ENCODE measurements around the gene NR2C2. TPM values are rescaled to one million over a fixed set of nuclear protein-coding genes. Genes with fewer than 3 reads are reported as not detected.
A peak's percentile ranks its signal among the peaks of the same experiment; 100 is the strongest.

NR2C2 gene
- total and polyA plus RNA-seq, 2 donors (not counting 1 experiment from before 2014, with no cell fraction given) = 22.8 to 96.9 TPM

- H3K4me3 Mint-ChIP-seq = no peak overlapping the region
- POLR2A ChIA-PET = no interaction called here
- DNase-seq (no peak), ATAC-seq (ENCODE audit: low read depth) (no peak)
- H3K27ac Mint-ChIP-seq = no peak overlapping the region
- Histone ChIP-seq H3K27me3 (replicated peaks in 1 of 4; ENCODE audit: control extremely low read depth in 1 of 4, control insufficient read depth in 3 of 4, insufficient read depth in 4 of 4, low read length in 3 of 4) (no peaks in the 10 kb centered on the region), H3K4me2 (replicated peaks; ENCODE audit: low read depth, low read length, poor library complexity, severe bottlenecking) (no peak overlapping the region), H2AFZ (ENCODE audit: insufficient read depth, low read depth, low read length, poor library complexity, severe bottlenecking) (no peak overlapping the region), H3K4me1 (ENCODE audit: control insufficient read depth in 2 of 2, insufficient read depth in 2 of 2, low read length in 2 of 2) (no peaks in the 10 kb centered on the region), H4K20me1 (ENCODE audit: control insufficient read depth, insufficient read depth, low read length, poor library complexity, severe bottlenecking) (peaks cover 5% of the 10 kb centered on the region), H3K4me3 (ENCODE audit: control extremely low read depth in 1 of 5, extremely low read depth in 1 of 5, insufficient read depth in 1 of 5, low read depth in 2 of 5, low read length in 4 of 5) (no peak overlapping the region), H3K79me2 (ENCODE audit: control insufficient read depth, insufficient read depth, low read length) (peaks cover 66% of the 10 kb centered on the region), H3K9ac (ENCODE audit: low read length) (no peak overlapping the region), H3K9me3 (ENCODE audit: control extremely low read depth in 1 of 3, control insufficient read depth in 2 of 3, insufficient read depth in 1 of 3, low read length in 2 of 3) (no peaks in the 10 kb centered on the region), H3K36me3 (replicated peaks in 1 of 2; ENCODE audit: control extremely low read depth in 1 of 2, control insufficient read depth in 1 of 2, extremely low read depth in 1 of 2, insufficient read depth in 2 of 2, low read length in 1 of 2) (peaks cover 4 to 21% of the 10 kb centered on the region in 2 experiments), H3K27ac (ENCODE audit: low read length in 2 of 2) (no peak overlapping the region)
- intact Hi-C loops (cut with micrococcal nuclease) = no loop called here
- TF ChIP-seq CTCF (IDR thresholded peaks at IDR 0.05) = no peak
- TF ChIP-seq EZH2 (IDR thresholded peaks at IDR 0.05; ENCODE audit: borderline replicate concordance, insufficient read depth, low read depth, low read length, poor library complexity, severe bottlenecking) = no peak
- CTCF ChIA-PET = no interaction called here
- H3K9me3 Mint-ChIP-seq (ENCODE audit: insufficient read depth) = no peaks in the 10 kb centered on the region
- WGBS (ENCODE audit: insufficient coverage) = no CpG with 5 or more reads among the region's 1 CpG
- H3K4me1 Mint-ChIP-seq = peaks cover 2% of the 10 kb centered on the region
- H3K27me3 Mint-ChIP-seq = no peaks in the 10 kb centered on the region
Measured at GRCh38 chr3:14969671-14970070, 22.3 kb downstream of the NR2C2 start.

- intact Hi-C loops (cut with micrococcal nuclease) = no loop called here
- Histone ChIP-seq H4K20me1 (ENCODE audit: control insufficient read depth, insufficient read depth, low read length, poor library complexity, severe bottlenecking) (peaks cover 13% of the 10 kb centered on the region), H3K9ac (ENCODE audit: low read length) (no peak overlapping the region), H2AFZ (ENCODE audit: insufficient read depth, low read depth, low read length, poor library complexity, severe bottlenecking) (no peak overlapping the region), H3K27ac (ENCODE audit: low read length in 2 of 2) (peak overlapping the region in 1 of 2 donors; percentile 51), H3K36me3 (replicated peaks in 1 of 2; ENCODE audit: control extremely low read depth in 1 of 2, control insufficient read depth in 1 of 2, extremely low read depth in 1 of 2, insufficient read depth in 2 of 2, low read length in 1 of 2) (peaks cover 6 to 17% of the 10 kb centered on the region in 2 experiments), H3K4me3 (ENCODE audit: control extremely low read depth in 1 of 5, extremely low read depth in 1 of 5, insufficient read depth in 1 of 5, low read depth in 2 of 5, low read length in 4 of 5) (no peak overlapping the region), H3K4me1 (ENCODE audit: control insufficient read depth in 2 of 2, insufficient read depth in 2 of 2, low read length in 2 of 2) (peaks cover 9 to 12% of the 10 kb centered on the region in 2 donors), H3K9me3 (ENCODE audit: control extremely low read depth in 1 of 3, control insufficient read depth in 2 of 3, insufficient read depth in 1 of 3, low read length in 2 of 3) (no peaks in the 10 kb centered on the region), H3K79me2 (ENCODE audit: control insufficient read depth, insufficient read depth, low read length) (peaks cover 65% of the 10 kb centered on the region), H3K27me3 (replicated peaks in 1 of 4; ENCODE audit: control extremely low read depth in 1 of 4, control insufficient read depth in 3 of 4, insufficient read depth in 4 of 4, low read length in 3 of 4) (no peaks in the 10 kb centered on the region), H3K4me2 (replicated peaks; ENCODE audit: low read depth, low read length, poor library complexity, severe bottlenecking) (no peak overlapping the region)
- ChIA-PET CTCF (interaction anchor here (0.9 kb wide), 1 partner anchor 8 kb away, joined by 3 read pairs; no protein-coding TSS in a partner anchor), POLR2A (interaction anchor here (0.7 kb wide), 1 partner anchor 21 kb away, joined by 8 read pairs; no protein-coding TSS in a partner anchor)
- WGBS (ENCODE audit: insufficient coverage) = no CpG with 5 or more reads among the region's 1 CpG
- DNase-seq = no peak
- H3K4me1 Mint-ChIP-seq = peaks cover 33% of the 10 kb centered on the region
- H3K4me3 Mint-ChIP-seq = no peak overlapping the region
- no peak for ATAC-seq (ENCODE audit: low read depth)
- no peaks in the 10 kb centered on the region for H3K27me3 Mint-ChIP-seq
- TF ChIP-seq CTCF (IDR thresholded peaks at IDR 0.05) = no peak
- no peak for TF ChIP-seq EZH2 (IDR thresholded peaks at IDR 0.05; ENCODE audit: borderline replicate concordance, insufficient read depth, low read depth, low read length, poor library complexity, severe bottlenecking)
- no peak overlapping the region for H3K27ac Mint-ChIP-seq
- peaks cover 2% of the 10 kb centered on the region for H3K9me3 Mint-ChIP-seq (ENCODE audit: insufficient read depth)
Measured at GRCh38 chr3:14976317-14976716, 28.9 kb downstream of the NR2C2 start.

Data from B cell (primary cell).